HG03378 (cell line): Measurements from ENCODE around the gene ADCY2.
"Not testable (repeated sequence)": the region's sequence is repeated elsewhere in the genome, so short reads cannot be mapped to it uniquely, and the experiment has no call there.

Experiments
- ATAC-seq: cut with Tn5 transposase; IDR thresholded peaks from one replicate; pipeline ENCODE4 v1.9.1; 2021; ENCODE audit warnings: mild to moderate bottlenecking, moderate library complexity; ENCODE audit not compliant: unreplicated experiment

ADCY2 gene

DNA sequence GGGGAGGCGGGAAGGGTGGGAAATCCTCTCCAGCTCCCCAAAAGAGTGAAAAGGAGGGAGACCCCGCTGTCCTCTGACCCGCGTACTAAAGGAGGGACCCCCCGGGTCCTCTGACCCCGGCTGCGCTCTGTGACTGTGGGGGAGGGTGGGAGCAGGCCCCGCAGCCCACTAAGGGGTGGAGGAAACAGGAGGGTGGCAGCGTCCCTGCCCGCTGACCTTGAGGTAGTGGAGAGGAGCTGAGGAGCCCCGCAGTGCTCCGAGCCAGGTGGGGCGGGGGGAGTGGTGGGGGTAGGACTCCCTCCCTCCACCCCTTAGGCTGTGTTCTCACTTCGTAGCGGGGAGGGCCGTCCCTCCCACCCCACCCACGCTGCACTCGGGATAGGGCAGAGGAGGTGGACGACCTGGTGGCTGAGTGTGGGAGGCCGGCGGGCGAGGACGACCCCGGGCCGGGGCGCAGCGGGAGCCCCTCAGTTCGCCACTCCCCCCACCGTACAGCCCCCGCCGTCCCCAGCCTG, 449 bp upstream of the ADCY2 start:
- ATAC-seq, result no peak

DNA sequence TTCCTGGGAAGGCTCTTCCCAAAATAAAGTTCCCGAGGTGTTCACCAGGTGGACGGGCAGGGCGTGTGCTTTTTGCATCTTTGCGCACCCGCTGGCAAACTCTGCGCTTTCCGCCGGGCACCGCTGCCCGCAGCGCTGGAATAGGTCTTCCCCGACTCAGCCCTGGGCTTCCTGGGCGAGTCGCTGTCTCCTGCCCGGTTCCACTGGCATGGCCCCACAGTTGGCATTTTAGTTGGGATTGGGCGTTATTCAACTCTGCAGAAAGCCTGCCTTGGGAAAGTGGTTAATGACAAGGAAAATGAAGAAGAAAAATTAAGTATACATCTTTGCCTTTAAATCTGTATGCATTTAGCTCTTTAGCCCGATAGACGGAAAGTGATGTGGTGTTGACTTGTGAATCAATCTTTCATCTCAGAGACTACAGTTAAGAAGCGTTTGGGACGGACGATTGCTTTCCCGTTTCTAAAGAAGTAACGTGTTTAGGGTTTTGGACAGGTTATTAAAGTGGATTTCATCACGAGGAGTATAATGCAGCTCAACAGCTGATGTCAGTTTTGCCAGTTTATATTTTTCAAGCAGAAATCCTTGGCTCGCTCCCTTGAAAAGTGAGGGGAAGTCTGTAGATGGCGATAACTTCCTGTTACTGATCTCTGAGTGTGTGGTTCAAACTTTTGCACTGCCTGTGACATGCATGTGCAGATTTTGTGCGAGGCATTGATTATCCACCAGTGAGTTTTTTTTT, 946 bp downstream of the ADCY2 start:
- no peak for ATAC-seq

DNA sequence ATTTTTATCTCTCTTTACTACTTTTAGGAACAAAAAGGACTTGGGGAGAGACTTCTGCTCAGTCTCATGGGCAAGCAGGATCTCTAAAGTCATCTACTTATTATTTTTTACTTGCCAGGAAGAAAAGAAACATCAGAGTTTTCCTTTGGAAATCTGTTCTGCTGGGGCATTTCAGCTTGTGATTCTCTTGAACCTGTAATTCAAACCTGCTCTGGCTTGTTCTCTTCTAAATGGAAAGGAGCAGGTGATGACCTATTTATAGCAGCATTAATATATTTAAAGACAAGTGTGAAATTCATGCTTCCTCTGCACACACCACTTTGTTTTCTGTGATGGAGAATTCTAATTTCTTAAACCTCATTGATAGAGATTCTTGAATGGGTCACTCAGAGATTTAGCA, 2.0 kb downstream of the ADCY2 start:
- no peak for ATAC-seq

DNA sequence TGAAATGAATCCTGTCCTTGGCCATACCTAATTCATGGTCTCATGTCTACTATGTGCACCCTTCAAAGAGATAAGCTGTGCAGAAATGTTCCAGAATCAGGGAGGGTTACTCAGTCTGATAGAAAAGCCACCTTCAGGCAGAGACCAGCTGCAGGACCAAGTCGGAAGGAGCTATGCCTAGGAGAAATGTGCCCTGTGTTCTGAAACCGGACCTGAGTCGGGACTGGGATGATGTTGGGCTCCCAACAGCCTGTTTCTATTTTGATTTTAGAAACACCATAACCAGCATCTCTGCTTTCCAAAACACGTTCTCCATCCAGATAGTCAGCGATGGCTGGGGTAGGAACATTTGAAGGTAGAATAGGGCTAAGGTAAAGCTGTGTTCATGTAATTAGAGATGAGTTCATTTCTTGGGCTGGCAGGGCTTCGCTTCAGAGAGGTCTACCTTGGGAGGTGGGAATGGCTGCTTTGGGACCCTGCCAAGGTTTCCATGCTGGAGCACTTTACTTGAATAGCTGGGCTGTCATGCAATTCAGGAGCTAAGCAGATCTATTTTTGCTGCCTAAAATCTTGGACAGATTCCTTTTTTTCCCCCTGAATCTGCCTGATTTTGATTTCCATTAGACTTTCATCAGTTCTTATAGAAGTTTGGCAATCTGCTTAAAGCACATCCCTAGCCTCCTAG, 2.8 kb downstream of the ADCY2 start:
- ATAC-seq, result no peak

DNA sequence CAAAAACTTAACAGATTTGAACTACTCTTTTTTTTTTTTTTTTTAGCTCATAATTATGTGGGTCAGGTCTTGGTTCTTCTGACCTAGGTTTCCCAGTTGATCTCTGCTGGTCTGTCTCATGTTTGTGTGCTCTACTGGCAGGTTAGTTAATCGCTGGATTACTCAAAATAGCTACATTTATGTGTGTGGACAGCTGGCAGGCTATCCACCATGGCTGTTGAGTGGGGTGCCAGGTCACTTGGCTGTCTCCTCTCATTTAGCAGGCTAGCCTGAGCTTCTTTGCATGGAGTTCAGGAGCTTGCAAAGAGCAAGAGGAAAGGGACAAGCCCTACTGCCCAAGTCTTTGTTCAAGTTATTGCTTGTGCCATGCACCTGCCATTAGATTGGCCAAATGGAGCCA, 9.3 kb downstream of the ADCY2 start:
- ATAC-seq, result no peak

DNA sequence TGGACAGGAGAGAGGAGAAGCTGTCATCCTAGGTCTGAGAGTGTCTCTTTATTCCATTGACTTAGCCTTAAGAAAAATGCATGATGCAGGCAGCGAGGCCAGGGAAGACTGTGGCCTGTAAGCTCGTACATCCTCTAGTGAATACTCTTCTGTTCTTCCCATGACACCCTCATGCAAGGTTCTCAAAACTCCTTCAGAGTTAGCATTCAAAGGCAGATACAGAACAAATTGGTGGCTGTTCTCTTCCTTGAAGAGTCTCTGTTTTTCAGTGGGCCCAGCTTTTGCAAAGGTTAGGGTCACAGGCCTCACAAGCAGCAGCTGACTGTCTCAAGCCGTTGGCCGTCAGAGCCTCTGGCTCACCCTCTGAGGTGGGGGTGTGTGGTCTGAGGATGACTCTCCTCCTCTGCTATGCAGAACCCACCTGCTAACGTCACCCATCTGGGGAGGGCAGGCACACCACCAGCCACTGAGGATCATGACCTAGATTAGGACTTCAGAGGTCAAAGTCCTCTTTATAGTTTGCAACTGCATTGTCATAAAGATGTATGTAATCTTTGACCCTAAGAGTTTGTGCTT, 15.1 kb downstream of the ADCY2 start:
- no peak for ATAC-seq

DNA sequence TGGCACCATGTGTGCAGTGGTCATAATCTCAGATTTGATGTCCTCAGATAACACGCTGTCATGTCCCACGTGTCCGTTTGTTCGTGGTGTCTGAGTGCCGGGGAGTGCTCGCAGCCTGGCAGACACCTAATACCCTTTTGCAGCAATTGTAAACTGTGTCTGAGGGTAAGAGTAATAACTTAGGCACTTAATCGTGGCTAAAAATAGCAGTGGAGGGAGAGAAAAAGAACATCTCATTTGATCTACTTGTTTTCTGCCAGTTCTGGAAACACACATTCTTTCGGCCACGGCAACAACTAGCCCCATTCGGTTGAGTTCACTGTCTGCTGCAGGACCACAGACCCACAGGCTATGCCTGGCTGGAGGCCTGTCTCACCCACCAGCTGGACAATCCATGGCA, 16.5 kb downstream of the ADCY2 start:
- no peak for ATAC-seq

DNA sequence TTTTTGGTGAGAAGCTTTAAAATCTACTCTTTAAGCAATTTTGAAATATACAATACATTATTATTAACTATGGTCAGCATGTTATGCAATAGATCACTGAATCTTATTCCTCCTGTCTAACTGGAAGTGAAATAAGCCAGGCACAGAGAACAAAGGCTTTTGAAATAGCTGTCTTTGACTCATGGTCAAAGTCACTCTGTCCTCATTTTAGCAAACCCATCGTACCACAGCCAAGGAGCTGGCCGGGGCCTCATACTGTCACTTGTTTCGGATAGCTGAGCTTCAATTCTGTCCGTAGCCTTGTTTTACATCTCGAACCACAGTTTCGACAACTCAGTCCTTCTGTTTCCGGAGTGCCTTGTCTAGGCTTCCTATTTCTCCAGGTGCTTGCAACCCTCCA, 19.2 kb downstream of the ADCY2 start:
- no peak for ATAC-seq

DNA sequence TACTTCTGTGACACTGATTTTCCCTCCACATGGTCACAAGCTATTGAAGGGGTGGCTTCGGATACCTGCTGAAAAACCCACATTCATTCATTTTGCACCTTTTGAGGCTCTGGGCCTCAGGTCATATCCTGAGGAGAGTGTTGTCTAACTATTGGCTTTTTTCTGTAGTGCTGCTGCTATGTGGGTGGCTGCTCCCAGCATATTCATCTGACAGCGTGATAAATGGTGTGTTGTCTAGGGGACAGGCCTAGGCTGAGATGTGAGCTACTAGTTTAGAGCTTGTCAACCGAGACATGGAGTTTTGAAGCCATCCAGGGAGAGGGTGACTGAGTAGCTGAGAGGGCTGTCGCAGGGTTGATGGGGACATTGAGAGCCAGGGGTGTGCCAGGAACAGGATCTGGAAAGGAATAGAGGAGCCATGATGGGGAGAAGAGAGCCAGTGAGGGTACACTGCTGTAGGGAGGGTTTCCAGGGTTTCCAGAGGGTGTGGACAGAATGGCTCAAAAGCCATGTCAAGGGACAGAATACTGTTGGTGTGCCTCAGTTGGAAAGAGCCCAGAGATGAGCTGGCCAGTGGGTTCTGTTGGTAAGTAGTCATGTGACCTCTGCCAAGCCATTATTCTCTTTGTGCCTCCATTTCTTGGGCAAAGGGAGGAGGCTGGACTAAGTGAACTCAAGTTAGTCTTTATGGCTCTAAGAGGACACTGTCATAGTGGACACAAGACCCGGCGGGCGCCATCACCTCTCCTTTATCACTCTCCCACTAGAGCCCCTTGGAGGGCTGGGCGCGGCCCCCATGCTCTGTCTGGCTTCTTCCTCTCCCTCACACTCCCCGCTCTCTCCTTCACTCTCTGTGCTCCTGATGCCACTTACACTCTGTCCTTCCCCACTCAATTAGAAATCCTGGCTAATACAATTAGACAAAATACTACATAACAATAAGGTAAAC, 19.9 kb downstream of the ADCY2 start:
- ATAC-seq, result no peak

DNA sequence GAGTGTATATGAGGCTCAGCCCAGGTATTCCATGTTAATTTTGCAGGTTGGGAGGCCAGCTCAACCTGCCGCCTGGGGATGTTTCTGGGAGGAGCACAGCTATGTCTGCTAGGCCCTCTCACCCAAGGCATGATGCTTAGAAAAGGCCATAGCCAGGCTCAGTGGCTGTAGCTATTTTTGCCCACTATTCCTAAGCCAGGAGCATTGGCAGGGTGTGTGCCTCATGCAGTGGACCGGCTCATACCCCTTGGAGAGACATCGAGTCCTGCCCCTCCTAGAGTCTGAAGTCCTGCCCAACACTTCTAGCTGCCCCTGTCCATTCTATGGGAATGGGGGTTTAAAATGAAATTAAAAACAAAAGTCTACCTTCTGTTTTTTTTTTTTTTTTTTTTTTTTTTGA, 22.3 kb downstream of the ADCY2 start:
- ATAC-seq, result no peak

DNA sequence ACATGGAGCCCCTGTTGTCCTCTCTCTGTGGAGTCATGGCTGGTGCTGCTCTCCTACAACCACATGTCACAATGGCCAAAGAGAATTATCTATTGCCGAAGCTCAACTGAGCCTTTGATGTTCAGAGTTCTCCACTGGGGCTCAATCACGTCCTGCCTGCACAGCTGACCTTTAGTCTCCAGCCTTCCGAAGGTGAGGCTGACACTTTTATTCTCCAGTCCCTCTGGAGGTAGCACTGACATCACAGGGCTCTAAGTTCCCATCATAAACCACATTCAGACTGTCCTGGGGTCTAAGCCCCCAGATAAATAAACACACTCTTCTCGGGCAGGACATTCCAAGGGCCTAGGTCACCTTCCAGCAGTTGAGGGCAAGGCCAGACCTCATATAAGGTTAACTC, 23.4 kb downstream of the ADCY2 start:
- ATAC-seq, result no peak

DNA sequence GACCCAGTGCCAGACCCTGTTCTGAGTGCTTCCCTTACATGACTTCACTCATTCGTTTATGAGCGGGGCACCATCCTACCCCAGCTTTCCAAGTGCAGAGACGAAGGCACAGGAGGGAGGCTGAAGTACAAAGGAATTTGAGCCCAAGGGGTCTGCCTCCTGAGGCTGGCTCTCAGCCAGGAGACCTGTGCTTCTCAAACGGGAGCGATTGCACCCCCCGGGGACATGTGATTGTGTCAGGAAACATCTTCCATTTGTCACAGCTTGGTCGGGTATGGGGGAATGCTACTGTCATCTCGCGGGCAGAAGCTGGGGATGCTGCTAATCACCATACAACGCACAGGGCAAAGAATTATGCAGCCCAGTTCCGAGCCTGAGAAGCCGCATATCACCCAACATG, 23.9 kb downstream of the ADCY2 start:
- ATAC-seq, result no peak

DNA sequence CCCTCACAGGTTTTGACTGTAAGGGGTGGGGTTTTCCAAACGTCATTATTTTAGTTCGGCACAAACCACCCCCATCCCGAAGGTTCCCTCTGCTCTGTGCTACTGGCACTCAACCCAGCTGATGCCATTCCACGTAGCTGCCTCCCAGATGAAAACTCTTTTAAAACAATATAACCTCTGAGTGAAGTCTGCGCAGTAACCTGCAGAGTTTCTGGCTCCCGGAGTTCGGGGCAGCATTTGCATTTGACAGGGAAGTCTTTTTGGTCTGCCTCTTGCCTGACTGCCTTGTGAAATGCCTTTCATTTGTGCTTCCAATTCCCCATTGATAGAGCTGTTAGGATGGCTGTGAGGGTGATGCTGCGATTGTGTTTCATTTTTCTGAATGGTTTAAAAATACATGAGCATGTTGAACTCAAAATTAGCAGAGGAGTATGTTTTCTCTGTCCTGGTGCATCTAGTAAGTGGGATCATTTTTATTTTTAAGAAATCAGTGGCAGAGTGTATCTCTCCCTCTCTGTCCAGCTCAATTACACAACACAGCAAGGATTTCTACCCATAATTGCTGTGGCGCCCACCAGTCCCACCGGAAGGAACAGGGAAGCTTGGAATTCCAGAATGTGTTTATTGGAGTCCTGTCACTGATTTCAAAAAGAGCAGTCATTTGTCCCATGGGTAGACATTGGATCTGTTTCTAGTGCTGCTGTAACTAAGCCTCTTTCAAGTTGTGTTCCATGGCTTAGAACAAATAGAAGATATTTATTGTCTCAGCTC, 24.8 kb downstream of the ADCY2 start:
- ATAC-seq, result no peak

DNA sequence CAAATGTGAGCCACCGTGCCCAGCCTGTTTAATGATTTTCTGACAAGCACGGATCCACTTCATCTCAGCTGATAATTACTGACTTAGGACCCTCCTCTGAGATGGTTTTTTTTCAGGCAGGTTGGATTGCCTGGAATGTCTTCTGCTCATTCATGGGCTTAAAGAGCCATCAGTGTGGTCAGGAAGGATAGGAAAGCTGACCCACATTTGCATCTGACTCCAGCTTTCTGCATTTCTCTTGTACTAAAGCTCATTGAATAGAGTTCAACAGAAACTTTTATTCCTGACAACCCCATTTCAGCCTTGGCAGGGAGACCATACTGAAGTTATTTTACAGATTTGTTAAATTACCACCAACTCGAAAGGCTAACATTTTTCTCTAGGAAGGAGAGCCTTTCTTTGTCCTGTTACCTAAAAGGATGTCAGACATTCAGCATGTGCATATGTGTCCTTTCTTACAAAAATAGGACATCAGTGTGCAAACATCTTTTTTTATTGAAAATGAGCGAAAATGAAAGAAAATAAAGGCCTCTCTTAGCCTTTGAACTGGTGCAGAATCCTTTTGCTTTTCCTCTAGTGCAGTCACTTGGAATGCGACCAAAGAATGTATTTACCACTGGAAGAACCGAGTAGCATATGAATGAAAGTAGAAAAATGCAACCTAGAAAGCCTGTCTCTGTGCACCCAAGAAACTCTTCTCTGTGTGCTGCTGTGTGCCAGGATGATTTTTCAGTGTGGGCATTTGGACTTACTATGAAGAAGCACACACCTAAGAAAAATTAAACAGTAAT, 26.6 kb downstream of the ADCY2 start:
- ATAC-seq, result no peak

DNA sequence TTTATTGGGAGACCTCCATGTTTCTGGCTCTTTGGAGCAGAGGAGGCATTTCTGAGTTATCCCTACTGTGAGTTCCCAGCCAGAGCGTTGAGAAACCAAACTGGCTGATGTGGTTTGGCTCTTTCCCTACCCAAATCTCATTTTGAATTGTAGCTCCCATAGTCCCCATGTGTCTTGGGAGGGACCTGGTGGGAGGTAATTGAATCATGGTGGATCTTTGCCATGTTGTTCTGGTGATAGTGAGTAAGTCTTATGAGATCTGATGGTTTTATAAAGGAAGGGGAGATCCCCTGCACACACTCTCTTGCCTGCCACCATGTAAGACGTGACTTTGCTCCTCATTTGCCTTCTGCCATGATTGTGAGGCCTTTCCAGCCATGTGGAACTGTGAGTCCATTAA, 27.3 kb downstream of the ADCY2 start:
- not testable (repeated sequence) for ATAC-seq

DNA sequence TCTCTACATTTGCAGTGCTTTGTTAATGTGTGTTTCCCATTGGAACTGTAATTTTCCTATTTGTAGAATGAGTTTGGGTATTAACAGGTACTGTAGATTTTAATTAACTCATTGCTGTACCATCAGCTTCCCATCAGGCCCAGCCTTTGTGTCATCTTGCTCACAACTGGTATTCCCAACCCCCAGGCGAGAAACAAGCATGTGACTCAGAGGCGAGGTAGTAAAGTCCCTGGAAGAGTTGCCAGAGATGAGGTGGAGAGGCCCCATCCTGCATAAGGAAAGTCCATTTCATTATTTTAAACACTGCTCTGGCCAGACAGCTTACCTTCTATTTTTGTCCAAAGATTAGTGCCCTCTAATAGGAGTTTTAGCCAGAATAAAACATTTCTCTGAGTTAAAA, 29.9 kb downstream of the ADCY2 start:
- no peak for ATAC-seq

DNA sequence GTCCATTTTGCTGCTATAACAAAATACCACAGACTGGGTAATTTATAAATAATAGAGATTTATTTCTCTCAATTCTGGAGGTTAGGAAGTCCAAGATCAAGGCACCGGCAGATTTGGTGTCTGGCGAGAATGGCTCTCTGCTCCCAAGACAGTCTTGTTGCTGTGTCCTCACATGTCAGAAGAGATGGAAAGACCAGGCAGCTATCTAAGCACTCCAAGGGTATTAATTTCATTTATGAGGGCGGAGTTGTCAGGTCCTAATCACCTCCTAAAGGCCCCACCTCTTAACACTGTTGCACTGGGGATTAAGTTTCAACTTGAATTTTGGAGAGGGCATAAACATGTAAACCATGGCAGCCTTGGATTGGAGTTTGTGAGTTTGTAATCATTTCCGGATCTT, 30.3 kb downstream of the ADCY2 start:
- no peak for ATAC-seq

DNA sequence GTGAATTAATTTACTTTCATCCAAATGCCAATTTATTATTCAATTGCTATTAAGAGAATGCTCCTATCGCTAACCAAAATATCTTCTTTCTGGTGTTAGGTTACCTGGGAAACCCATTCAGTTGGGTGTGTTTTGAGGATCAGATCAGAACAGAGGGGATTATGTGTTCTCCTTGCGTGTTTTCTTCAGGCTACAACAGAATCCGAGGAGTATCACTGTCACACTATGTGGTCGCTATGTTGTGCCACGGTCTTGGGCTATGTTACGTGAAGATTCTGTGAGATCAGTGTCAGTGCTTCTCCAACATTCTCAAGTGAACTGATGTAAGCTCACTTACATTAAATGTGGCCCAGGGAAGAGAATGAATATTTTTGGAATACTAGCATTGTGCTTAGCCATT, 39.0 kb downstream of the ADCY2 start:
- ATAC-seq, result no peak

DNA sequence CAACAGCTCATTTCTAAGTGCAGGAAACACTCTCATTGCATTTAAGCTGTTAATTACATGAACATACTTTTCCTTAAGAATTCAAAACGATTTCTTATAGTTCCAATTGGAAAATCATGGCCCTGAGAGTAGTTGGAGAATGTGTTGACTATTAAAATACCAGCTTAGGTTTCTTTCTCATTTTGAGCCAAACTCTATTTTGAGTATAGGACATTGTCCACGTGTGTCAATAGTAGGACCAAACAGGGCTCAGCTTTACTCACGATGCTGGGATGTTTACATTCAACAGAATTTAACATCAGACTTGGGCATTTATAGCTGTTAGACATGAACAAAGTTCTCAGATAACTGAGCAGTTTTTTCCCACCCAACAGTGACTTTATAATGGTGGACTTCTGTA, 39.6 kb downstream of the ADCY2 start:
- no peak for ATAC-seq

DNA sequence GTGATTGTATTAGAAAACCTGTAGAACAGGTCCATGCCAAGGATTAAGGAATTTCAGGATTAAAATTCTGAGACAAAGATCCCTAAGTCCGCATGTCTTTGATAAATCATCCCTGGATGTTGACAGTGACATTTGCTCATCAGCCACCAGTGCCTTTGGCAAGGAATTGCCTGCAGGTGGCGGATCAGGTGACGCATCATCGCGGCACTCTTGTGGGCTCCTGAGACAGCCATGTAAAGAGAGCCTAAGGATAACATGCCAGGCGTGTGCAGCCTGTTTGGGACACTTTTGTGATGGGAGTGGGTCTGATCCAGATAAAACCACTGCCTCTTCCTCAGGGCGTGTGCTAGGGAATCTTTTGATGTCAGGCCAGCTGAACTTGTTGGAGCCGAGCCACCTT, 40.6 kb downstream of the ADCY2 start:
- ATAC-seq, result no peak
